Coronary artery (tissue), 2 donors: ENCODE measurements around the gene SHISA5.
A peak's percentile ranks its signal among the peaks of the same experiment; 100 is the strongest.

Source experiments
- DNase-seq: peaks from one replicate; pipeline ENCODE4 v3.0.0-alpha.2; 2017; ENCODE audit warnings: low spot score
- H3K27ac ChIP-seq, 2 donors: fragments of 200-600 bp; sonication (generic); one replicate each; pipeline ENCODE4 v1.5.1; 2016 to 2019
- H3K4me3 ChIP-seq: fragments of 200-600 bp; sonication (generic); 2 replicates; pipeline ENCODE4 v1.5.1; 2016; ENCODE audit warnings: mild to moderate bottlenecking, moderate library complexity
- TF ChIP-seq, protein P1 (sequence below): fragments of 200-600 bp; sonication (generic); IDR thresholded peaks from one replicate; pipeline ENCODE4 v1.5.1; 2019; ENCODE audit warnings: antibody characterized with exemption

Gene SHISA5

GRCh38 chr3:48430708-48431101 lies 73.3 kb downstream of the SHISA5 start:
- H3K27ac ChIP-seq = peak overlapping the region; percentile 97 to 99

DNA sequence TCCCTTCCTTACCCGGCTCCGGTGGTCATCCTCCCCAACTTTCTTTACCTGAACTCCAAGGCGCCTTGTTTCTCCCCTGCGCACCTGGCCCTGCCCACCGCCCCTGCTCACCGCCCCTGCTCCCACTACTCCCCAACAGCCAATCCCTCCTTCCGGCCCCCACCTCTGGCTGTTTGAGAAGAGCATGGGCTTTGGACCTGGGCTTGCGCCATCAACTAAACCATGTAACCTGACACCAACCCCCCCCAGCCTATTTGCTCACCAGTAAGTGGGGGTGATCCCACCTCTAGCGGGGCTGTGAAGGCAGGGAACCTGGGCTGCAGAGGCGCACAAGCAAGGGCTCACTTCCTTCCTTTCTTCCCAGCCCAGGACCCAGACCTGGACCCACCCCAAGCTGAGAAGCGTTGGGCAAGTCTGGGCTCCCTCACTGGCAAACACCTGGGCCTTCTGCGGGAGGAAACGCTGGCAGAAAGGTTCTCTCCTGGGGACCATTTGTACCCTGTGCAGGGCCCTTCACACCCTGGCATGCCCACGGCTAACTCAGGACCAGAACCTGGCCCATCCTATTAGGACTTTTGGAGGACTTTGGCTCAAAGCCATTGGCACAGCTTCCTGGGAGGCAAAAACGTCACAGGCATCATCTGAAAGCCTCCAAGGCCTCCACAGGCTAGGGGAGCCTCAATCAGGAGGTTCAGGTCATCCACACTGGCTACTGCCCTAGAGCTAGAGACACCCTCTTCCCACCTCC lies 73.8 kb downstream of the SHISA5 start, which contains the start of gene PLXNB1:
Gene PLXNB1 (minus strand): TSS at position 127 of the 748 bp plus-strand sequence. CDS start 5,475 bp downstream, outside the sequence.
- Histone ChIP-seq H3K27ac (peak within 1 kb of the TSS; percentile 97 to 99), H3K4me3 (peak within 1 kb of the TSS; percentile 97)
- TF ChIP-seq, protein P1, sequence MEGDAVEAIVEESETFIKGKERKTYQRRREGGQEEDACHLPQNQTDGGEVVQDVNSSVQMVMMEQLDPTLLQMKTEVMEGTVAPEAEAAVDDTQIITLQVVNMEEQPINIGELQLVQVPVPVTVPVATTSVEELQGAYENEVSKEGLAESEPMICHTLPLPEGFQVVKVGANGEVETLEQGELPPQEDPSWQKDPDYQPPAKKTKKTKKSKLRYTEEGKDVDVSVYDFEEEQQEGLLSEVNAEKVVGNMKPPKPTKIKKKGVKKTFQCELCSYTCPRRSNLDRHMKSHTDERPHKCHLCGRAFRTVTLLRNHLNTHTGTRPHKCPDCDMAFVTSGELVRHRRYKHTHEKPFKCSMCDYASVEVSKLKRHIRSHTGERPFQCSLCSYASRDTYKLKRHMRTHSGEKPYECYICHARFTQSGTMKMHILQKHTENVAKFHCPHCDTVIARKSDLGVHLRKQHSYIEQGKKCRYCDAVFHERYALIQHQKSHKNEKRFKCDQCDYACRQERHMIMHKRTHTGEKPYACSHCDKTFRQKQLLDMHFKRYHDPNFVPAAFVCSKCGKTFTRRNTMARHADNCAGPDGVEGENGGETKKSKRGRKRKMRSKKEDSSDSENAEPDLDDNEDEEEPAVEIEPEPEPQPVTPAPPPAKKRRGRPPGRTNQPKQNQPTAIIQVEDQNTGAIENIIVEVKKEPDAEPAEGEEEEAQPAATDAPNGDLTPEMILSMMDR = no peak
- DNase-seq = no peak

More at GRCh38 chr3:48430708-48431101, 73.3 kb downstream of the SHISA5 start:
- TF ChIP-seq, protein P1 = no peak
- DNase-seq = no peak
- H3K4me3 ChIP-seq = no peak overlapping the region

DNA sequence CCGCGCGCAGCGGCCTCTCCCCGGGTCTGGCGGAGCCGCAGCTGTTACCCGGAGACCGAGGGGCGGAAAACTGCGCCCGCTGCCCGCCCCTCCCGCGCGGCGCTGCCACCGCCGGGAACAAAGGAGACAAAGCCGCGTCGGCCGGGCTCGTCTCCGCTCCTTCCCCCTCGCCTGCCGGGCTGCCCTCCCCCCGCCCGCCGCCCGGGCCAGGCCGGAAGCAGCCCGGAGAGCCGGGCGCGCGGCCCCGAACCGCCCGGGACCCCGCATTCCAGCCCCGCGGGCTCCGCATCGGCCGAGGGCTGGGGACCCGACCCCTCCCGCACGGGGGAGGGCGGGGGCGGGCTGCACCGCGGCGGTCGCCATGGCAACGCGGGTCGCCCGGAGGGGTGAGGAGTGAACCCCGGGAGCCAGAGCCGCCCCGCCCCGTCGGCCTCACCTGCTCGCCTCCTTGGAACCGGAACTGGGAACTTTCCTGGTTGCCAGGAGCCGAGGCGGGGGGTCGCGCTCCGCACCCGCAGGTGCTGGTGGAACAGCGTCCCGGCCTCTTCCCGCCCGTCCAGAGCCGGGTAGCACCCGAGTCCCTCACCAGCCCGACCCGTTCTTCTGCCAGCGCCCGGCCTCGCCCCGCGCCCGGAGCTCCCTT lies 74.5 kb downstream of the SHISA5 start:
- Histone ChIP-seq H3K4me3 (peak overlapping the region; percentile 97), H3K27ac (peak overlapping the region; percentile 97 to 99)
- TF ChIP-seq, protein P1 = no peak
- no peak for DNase-seq

DNA sequence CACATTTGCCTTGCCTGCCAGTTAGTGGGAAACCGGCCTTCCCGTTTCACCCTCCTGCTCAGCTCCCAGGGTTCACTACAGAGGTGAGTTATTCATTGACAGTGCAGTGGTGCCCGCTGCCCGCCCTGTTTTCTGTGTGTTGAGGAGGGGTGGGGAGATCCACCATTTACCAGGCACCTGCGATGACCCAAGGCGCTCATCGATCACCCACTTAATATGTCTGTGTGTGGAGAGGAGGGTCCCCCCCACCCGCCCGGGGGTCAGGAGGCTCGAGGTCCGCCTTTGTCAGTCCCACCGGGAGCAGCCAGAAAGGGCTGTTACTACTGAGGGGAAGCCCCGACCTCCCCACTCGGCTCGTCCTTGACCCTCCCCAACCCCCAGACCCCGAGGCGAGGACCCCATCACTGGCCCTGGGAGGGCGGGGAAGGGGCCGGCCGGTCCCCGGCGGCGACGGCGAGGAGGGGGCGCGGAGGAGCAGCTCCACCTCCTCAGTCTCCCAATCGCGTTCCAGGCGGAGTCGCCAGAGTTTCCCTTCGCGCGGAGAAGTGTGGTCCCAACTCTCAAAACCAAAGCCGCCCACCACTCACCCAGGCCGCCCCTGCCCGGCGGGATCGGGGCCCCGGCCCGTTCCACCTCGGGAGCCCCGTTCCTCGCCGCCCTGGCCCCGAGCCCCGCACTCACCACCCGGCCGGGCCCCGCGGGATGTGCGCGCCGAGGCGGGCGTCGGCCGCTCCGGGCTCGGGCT lies 75.2 kb downstream of the SHISA5 start:
- no peak for DNase-seq

GRCh38 chr3:48428088-48428571 lies 75.8 kb downstream of the SHISA5 start:
- DNase-seq = no peak
- TF ChIP-seq, protein P1 = no peak
- peak overlapping the region; percentile 97 for H3K4me3 ChIP-seq
- H3K27ac ChIP-seq = peak overlapping the region; percentile 97 to 99

More for the DNA sequence above, 75.2 kb downstream of the SHISA5 start:
- peak overlapping the region; percentile 97 to 99 for H3K27ac ChIP-seq
- H3K4me3 ChIP-seq = peak overlapping the region; percentile 97
- TF ChIP-seq, protein P1 = no peak

GRCh38 chr3:48427630-48427962 lies 76.4 kb downstream of the SHISA5 start:
- Histone ChIP-seq H3K4me3 (peak overlapping the region; percentile 97), H3K27ac (peak overlapping the region; percentile 97 to 99)
- no peak for DNase-seq
- TF ChIP-seq, protein P1 = no peak
